Fibroblast of the aortic adventitia (primary cell): ENCODE measurements around the gene PRSS8. TPM values are rescaled to one million over a fixed set of nuclear protein-coding genes. Genes with fewer than 3 reads are reported as not detected.
"Not testable (repeated sequence)": the region's sequence is repeated elsewhere in the genome, so short reads cannot be mapped to it uniquely, and the experiment has no call there.

Source experiments
- DNase-seq: peaks from one replicate; pipeline ENCODE4 v3.0.0-alpha.2; 2010; ENCODE audit warnings: low read depth
- H3K4me3 ChIP-seq: 2 replicates; pipeline ENCODE4 v1.5.1; 2011; ENCODE audit warnings: low read depth, mild to moderate bottlenecking, control low read depth, low read length, moderate library complexity
- total RNA-seq: library from RNA; depleted of rRNA; stranded (reverse); fragments of >200 nt; gene quantifications from 2 replicates; pipeline ENCODE4 v1.2.3, GENCODE V29; 2012; ENCODE audit warnings: low replicate concordance
- TF ChIP-seq, protein P1 (sequence below): IDR thresholded peaks from 2 replicates; pipeline ENCODE4 v1.5.1; 2011; ENCODE audit warnings: mild to moderate bottlenecking, low read length, control low read depth, inconsistent platforms; ENCODE audit not compliant: insufficient read depth

Gene PRSS8
- total RNA-seq, 1 donor = not detected

DNA sequence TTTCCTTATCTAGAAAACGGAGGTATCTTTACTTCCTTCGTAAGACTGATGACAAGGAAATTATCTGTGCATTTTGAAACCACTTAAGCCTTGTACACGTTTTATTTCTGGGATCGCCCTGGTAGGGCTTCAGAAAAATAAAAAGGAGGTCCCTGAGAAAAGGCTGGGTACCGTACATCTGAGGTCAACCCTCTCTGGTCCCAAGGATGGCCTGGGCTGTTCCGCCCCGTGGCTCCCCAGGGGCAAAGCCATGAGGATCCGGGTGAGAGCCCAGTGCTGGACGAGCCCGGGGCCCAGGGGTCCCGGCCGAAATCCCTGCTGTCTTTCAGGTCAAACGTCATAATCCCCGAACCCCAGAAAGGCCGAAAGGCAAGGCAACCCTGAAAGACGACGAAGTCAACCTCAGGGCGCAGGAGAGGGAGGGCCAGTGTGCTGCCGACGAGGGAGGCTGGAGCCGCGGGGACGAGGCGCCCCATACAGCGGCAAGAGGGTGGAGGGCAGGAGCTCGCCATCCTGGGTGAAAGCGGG lies 43.8 kb upstream of the PRSS8 start:
- TF ChIP-seq, protein P1, sequence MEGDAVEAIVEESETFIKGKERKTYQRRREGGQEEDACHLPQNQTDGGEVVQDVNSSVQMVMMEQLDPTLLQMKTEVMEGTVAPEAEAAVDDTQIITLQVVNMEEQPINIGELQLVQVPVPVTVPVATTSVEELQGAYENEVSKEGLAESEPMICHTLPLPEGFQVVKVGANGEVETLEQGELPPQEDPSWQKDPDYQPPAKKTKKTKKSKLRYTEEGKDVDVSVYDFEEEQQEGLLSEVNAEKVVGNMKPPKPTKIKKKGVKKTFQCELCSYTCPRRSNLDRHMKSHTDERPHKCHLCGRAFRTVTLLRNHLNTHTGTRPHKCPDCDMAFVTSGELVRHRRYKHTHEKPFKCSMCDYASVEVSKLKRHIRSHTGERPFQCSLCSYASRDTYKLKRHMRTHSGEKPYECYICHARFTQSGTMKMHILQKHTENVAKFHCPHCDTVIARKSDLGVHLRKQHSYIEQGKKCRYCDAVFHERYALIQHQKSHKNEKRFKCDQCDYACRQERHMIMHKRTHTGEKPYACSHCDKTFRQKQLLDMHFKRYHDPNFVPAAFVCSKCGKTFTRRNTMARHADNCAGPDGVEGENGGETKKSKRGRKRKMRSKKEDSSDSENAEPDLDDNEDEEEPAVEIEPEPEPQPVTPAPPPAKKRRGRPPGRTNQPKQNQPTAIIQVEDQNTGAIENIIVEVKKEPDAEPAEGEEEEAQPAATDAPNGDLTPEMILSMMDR = no peak
- DNase-seq = no peak
- H3K4me3 ChIP-seq = peak overlapping the region; percentile 96

DNA sequence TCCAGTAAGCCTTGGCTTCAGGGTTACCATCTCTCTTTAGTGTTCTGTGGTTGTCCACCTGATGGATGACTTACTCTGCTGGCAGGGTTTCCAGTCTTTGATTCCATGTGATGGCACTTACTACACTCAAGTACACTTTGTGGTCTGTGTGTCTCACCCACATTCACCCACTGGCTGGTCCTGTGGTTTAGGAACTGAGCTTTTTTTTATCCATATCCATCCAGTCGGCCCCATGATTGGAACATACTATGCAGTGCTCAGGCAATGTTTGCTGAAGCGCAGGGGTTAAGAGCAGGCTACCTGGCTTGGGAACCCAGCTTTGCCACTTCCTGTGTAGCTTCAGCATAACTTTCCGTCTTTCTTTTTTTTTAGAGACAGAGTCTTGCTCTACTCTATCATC lies 41.6 kb upstream of the PRSS8 start:
- no peak for DNase-seq
- H3K4me3 ChIP-seq = no peak overlapping the region
- TF ChIP-seq, protein P1 = no peak

DNA sequence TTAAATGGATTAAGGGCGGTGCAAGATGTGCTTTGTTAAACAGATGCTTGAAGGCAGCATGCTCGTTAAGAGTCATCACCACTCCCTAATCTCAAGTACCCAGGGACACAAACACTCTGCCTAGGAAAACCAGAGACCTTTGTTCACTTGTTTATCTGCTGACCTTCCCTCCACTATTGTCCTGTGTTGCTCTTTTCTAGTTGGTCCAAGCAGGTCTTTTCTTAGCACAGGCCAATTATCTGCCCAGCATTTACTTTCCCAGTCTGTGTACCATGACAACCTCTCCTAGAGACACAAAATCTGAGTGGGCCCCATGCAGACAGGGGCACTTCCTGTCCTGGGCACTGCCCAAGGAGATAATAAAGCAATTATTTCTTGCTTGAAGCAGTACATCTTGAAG lies 34.5 kb upstream of the PRSS8 start:
- not testable (repeated sequence) for DNase-seq, H3K4me3 ChIP-seq

DNA sequence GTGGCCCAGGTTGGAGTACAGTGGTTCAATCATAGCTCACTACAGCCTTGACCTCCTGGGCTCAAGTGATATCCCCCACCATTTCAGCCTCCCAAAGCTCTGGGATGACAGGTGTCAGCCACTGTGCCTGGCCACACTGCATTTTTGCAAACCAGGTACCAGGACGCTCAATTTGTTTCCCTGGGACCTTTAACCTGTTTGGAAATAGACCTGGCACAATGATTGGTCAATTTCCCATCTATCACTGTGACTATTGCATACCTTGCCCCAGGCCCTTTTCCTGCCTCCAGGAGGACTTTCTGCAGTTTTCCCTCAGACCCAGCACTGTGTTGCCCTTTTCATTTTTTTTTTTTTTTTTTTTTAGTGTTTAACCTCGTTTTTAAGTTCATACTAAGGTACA lies 33.3 kb upstream of the PRSS8 start:
- TF ChIP-seq, protein P1 = no peak
- H3K4me3 ChIP-seq = no peak overlapping the region
- no peak for DNase-seq

DNA sequence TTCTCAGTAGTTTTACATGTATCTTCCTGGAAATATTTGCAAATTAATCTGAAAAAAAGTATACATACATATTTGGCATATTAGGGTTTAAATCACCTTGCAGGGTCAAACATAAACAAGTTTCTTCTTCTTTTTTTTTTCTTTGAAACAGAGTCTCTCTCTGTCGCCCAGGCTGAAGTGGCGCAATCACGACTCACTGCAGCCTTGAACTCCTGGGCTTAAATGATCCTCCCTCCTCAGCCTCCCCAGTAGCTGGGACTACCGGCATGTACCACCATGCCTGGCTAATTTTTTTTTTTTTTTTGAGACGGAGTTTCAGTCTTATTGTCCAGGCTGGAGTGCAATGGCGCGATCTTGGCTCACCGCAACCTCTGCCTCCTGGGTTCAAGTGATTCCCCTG lies 31.8 kb upstream of the PRSS8 start:
- TF ChIP-seq, protein P1 = no peak

DNA sequence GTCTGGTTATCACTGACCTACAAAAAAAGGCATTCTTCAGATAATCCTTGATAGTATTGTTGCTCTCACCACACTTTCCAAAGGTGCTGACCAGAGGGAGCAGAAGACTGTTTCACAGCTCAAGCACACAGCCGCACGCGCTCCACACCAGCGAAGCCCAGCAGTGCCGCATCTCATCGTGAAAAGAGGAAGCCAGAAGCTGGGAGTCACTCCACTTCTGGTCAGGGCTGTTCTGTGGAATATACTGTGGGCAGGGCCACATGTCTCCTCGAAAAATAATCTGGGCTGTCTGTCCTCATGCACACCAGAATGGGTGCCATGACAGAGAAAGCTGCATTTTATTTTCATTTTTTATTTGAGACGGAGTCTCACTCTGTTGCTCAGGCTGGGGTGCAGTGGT lies 21.6 kb upstream of the PRSS8 start:
- TF ChIP-seq, protein P1 = no peak
- H3K4me3 ChIP-seq = peak overlapping the region; percentile 17
- no peak for DNase-seq

More for the DNA sequence above, 31.8 kb upstream of the PRSS8 start:
- no peak for DNase-seq
- H3K4me3 ChIP-seq = no peak overlapping the region

DNA sequence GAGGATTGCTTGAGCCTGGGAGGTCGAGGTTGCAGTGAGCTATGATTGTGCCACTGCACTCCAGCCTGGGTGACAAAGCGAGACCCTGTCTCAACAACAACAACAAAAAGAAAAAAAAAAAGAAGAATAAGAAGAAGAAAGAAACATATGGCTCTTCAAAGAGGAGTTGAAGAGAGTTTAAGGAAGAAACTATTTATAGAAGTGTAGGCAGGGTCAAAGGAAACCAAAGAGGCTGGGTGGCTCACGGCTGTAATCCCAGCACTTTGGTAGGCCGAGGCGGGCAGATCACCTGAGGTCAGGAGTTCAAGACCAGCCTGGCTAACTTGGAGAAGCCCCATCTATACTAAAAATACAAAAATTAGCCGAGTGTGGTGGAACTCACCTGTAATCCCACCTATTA lies 15.4 kb upstream of the PRSS8 start:
- H3K4me3 ChIP-seq, DNase-seq: not testable (repeated sequence)
